Keratinocyte (primary cell): Measurements from ENCODE around the gene ABL1. TPM values are rescaled to one million over a fixed set of nuclear protein-coding genes. Genes with fewer than 3 reads are reported as not detected.

Source experiments
- DNase-seq: peaks from one replicate; pipeline ENCODE4 v3.0.0-alpha.2; 2011; ENCODE audit warnings: low read depth, missing footprints, low spot score
- FAIRE-seq: peaks from 2 replicates; lab custom pipeline; 2011; peaks lifted over from hg19 to GRCh38; lab: Jason Lieb, UNC
- H2AFZ ChIP-seq: 2 replicates; pipeline ENCODE4 v1.6.0; 2012; ENCODE audit warnings: low read length, control low read depth, inconsistent platforms; ENCODE audit not compliant: control insufficient read depth
- H3K27ac ChIP-seq: 2 replicates; pipeline ENCODE4 v1.5.1; 2011; ENCODE audit warnings: low read length; ENCODE audit not compliant: control insufficient read depth, insufficient read depth
- H3K27me3 ChIP-seq: 3 replicates; pipeline ENCODE4 v1.6.0; 2011; ENCODE audit warnings: low read length; ENCODE audit not compliant: control insufficient read depth, insufficient read depth; ENCODE audit errors: extremely low read depth
- H3K36me3 ChIP-seq, 2 experiments: 2 replicates in 1 of 2; 3 replicates in 1 of 2; pipeline ENCODE4 v1.5.1; 2011; ENCODE audit warnings: low read length in 2 of 2, mild to moderate bottlenecking in 1 of 2; ENCODE audit not compliant: control insufficient read depth in 2 of 2, insufficient read depth in 2 of 2; ENCODE audit errors: extremely low read depth in 1 of 2
- H3K4me1 ChIP-seq: 3 replicates; pipeline ENCODE4 v1.5.1; 2011; ENCODE audit warnings: low read length; ENCODE audit not compliant: control insufficient read depth, insufficient read depth; ENCODE audit errors: extremely low read depth
- H3K4me2 ChIP-seq: 3 replicates; pipeline ENCODE4 v1.6.0; 2011; ENCODE audit warnings: low read depth, low read length; ENCODE audit not compliant: control insufficient read depth, insufficient read depth; ENCODE audit errors: extremely low read depth
- H3K4me3 ChIP-seq, 3 experiments: fragments of 200-600 bp in 1 of 3; sonication (generic) in 1 of 3; 2 replicates in 2 of 3; 3 replicates in 1 of 3; pipeline ENCODE4 v1.5.1; 2011 to 2016; ENCODE audit warnings: low read length in 3 of 3, mild to moderate bottlenecking in 3 of 3, control low read depth in 2 of 3, inconsistent platforms in 1 of 3, low read depth in 1 of 3, mixed read lengths in 1 of 3, mixed run types in 1 of 3, moderate library complexity in 1 of 3; ENCODE audit not compliant: control insufficient read depth in 2 of 3, insufficient read depth in 2 of 3; ENCODE audit errors: extremely low read depth in 1 of 3
- H3K79me2 ChIP-seq: 2 replicates; pipeline ENCODE4 v1.6.0; 2012; ENCODE audit warnings: low read length; ENCODE audit not compliant: control insufficient read depth, insufficient read depth
- H3K9ac ChIP-seq: 3 replicates; pipeline ENCODE4 v1.6.0; 2011; ENCODE audit warnings: low read length; ENCODE audit not compliant: control insufficient read depth, insufficient read depth; ENCODE audit errors: extremely low read depth
- H3K9me1 ChIP-seq: 3 replicates; pipeline ENCODE4 v1.6.0; 2011; ENCODE audit warnings: low read length; ENCODE audit not compliant: control insufficient read depth, insufficient read depth; ENCODE audit errors: extremely low read depth
- H3K9me3 ChIP-seq: 2 replicates; pipeline ENCODE4 v1.5.1; 2012; ENCODE audit warnings: low read depth, low read length; ENCODE audit not compliant: control insufficient read depth
- H4K20me1 ChIP-seq: 3 replicates; pipeline ENCODE4 v1.6.0; 2011; ENCODE audit warnings: low read length; ENCODE audit not compliant: control insufficient read depth, insufficient read depth; ENCODE audit errors: extremely low read depth
- EZH2 ChIP-seq: IDR thresholded peaks from one replicate; pipeline ENCODE4 v1.6.1; 2012; ENCODE audit warnings: inconsistent platforms, mild to moderate bottlenecking, low read length, moderate library complexity
- dilution Hi-C: fragments of 300-500 bp; cut with MboI; formaldehyde crosslinking; loops from one replicate; pipeline ENCODE4 v1.7.0; 2020; ENCODE audit warnings: low sequenced_read_pairs; ENCODE audit not compliant: extremely low pct_ligation_motif_present
- polyA plus RNA-seq, 5 experiments: library from polyadenylated mRNA; depleted of rRNA in 3 of 5; stranded (reverse) in 3 of 5; stranded (forward) in 1 of 5; unstranded in 1 of 5; fragments of >200 nt; gene quantifications; 1 replicate in 1 of 5; 2 replicates in 3 of 5; 3 replicates in 1 of 5; pipeline versions ENCODE4 v1.2.1 to v1.2.3, GENCODE V29; 2011 to 2012; ENCODE audit warnings: missing spikeins in 2 of 5, low read depth in 1 of 5, low replicate concordance in 1 of 5
- TF ChIP-seq, protein P1 (sequence below), 3 experiments: IDR thresholded peaks in 1 of 3; conservative IDR thresholded peaks in 1 of 3; optimal IDR thresholded peaks in 1 of 3; 2 replicates in 2 of 3; 3 replicates in 1 of 3; pipeline versions ENCODE3 to v1.5.1; 2011; ENCODE audit warnings: low read length in 3 of 3, mild to moderate bottlenecking in 3 of 3, moderate library complexity in 2 of 3, control low read depth in 1 of 3, inconsistent platforms in 1 of 3; ENCODE audit not compliant: insufficient read depth in 2 of 3; ENCODE audit errors: extremely low read depth in 1 of 3

Gene ABL1
- polyA plus RNA-seq, 1 donor (not counting 4 experiments of a cell fraction or from before 2014, with no cell fraction given) = 17.0 TPM

DNA sequence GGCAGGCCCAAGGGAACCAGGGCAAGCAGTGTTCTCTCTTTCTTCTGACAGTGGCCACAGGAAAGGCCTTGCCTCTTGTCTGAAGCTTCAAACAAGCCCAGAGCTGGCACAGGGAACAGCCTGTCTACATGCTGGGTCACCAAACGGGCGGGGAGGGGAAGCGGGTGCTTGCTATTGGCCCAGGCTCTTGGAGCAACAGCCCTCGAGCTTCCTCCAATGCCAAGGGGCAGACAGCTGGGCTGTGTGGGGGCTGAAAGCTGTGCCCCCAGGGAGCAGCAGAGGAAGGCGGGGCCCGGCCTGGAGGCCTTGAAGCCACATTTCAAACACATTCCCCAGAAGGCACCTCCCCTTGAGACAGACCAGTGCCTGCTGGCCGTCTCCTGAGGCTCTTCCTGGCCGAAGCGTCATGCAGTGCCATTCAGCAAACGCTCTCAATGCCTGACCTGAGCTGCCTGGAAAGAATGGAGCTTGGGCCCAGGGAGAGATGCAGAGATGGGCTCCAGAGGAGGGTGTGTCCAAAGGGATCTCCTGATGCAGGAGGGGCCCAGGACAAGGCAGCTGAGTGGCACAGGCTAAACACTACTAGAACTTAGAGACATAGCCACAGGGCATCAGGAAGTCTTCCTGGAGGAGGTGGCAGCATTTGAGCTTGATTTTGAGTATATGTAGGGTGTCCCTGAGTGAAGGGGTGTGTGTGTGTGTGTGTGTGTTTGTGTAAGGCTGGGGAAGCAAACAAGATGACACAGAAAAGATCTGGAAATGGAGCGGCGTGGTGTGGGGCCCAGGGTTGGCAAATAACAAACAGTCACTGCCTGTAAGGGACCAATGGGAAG, 101.4 kb downstream of the ABL1 start:
- Histone ChIP-seq H2AFZ (no peak overlapping the region), H3K9me1 (no peaks in the 10 kb centered on the region), H3K4me3 (no peak overlapping the region), H3K4me1 (peaks cover 45% of the 10 kb centered on the region), H3K9ac (no peak overlapping the region), H3K27me3 (peaks cover 55% of the 10 kb centered on the region), H3K9me3 (no peaks in the 10 kb centered on the region), H3K36me3 (no peaks in the 10 kb centered on the region), H3K27ac (no peak overlapping the region), H4K20me1 (peaks cover 3% of the 10 kb centered on the region), H3K4me2 (no peak overlapping the region), H3K79me2 (no peaks in the 10 kb centered on the region)
- dilution Hi-C loops = no loop called here
- TF ChIP-seq, protein P1, sequence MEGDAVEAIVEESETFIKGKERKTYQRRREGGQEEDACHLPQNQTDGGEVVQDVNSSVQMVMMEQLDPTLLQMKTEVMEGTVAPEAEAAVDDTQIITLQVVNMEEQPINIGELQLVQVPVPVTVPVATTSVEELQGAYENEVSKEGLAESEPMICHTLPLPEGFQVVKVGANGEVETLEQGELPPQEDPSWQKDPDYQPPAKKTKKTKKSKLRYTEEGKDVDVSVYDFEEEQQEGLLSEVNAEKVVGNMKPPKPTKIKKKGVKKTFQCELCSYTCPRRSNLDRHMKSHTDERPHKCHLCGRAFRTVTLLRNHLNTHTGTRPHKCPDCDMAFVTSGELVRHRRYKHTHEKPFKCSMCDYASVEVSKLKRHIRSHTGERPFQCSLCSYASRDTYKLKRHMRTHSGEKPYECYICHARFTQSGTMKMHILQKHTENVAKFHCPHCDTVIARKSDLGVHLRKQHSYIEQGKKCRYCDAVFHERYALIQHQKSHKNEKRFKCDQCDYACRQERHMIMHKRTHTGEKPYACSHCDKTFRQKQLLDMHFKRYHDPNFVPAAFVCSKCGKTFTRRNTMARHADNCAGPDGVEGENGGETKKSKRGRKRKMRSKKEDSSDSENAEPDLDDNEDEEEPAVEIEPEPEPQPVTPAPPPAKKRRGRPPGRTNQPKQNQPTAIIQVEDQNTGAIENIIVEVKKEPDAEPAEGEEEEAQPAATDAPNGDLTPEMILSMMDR (optimal IDR thresholded peaks at IDR 0.05 in 1 of 3, IDR thresholded peaks at IDR 0.05 in 1 of 3, conservative IDR thresholded peaks at IDR 0.05 in 1 of 3; ENCODE audit: extremely low read depth in 1 of 3, insufficient read depth in 2 of 3, low read length in 3 of 3) = no peak
- TF ChIP-seq EZH2 = no peak
- DNase-seq (no peak), FAIRE-seq (no peak)

Other genes with a start within 250 kb of the ABL1 start
- not detected in 3 replicates for gene PRDM12, start 170.7 kb upstream of the ABL1 start, polyA plus RNA-seq
- 22.1 to 37.5 TPM (median 35.9 TPM) in 3 replicates for gene EXOSC2, start 141.5 kb upstream of the ABL1 start, polyA plus RNA-seq
- gene QRFP, start 61.6 kb downstream of the ABL1 start, polyA plus RNA-seq = not detected in 3 replicates
- 0.79 to 1.3 TPM (median 0.94 TPM) in 3 replicates for gene FIBCD1, start 104.0 kb downstream of the ABL1 start, polyA plus RNA-seq
- not detected in 3 replicates for gene LAMC3, start 173.9 kb downstream of the ABL1 start, polyA plus RNA-seq